GM04503 (cell line): ENCODE results near the gene KIAA0513.
"Not testable (repeated sequence)": the region's sequence is repeated elsewhere in the genome, so short reads cannot be mapped to it uniquely, and the experiment has no call there.

Experiments used
- DNase-seq: peaks from one replicate; pipeline ENCODE4 v3.0.0-alpha.2; 2012; ENCODE audit warnings: low read depth

KIAA0513 gene

DNA sequence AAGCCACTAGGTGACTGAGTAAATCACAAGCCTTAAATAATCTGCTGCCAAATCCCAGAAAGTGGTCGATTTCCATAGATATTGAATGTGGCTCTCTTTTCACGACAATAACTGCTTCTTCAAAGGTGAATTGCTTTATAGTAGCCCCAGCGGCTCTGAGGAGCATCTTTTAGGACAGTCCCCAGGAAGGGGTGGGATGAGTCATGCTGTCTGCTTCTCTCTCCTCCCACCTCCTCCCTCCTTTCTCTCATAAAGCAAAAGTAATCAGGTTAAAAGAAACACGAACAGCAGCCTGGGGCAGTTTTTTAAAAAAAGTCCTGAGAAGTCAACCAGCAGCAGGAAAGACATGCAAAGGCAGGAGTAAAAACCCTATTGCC is 1.8 kb downstream of the KIAA0513 start:
- no peak for DNase-seq

DNA sequence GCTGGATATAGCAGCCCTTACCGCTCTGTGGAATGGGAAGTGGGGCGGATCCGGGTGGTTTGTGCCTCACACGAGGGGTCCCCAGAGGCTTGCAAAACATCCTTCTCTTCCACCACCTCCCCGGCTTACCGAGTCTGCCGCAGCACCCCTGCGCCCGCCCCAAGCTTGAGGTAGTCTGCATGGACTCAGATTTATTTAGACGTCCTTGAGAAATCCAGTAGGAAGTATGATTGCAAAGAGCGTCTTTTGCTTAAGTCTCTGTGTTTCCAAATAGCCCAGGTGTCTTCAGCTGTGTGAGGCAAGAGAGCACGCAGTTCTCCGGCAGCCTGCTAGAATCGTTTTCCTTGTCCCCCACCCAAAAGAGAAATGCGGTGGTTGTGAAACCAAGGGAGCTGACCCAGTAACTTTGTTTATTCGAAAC is 2.4 kb downstream of the KIAA0513 start:
- no peak for DNase-seq

DNA sequence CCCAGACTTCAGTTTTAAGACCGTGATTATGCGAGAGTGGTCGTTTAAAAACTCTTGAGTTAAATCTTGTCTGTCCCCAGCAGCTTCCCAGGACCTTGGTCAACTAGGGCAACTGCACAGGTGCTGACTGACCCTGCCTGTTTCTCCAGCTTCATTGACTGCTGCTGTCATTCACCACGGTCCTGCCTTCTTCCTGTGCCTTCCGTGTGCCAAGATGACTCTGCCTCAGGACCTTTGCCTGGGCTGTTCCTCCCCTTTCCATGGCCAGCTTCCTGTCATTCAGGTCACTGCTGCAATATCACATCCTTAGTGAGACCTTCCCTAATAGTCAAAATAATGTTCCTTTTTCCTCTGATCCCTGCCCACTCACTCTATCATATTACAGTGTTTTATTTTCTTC is 3.9 kb downstream of the KIAA0513 start:
- no peak for DNase-seq

DNA sequence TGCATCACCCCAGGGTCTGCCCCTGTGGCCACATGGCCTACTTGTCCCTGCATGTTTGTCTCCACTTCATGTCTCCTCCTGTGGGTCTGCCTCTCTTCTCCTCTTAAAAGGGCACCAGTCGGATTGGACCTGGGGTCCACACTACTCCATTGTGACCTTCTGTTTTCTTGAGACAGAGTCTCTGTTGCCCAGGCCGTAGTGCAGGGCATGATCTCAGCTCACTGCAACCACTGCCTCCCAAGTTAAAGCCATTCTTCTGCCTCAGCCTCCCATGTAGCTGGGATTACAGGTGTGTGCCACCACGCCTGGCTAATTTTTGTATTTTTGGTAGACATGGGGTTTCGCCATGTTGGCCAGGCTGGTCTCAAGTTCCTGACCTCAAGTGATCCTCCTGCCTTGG is 4.6 kb downstream of the KIAA0513 start:
- not testable (repeated sequence) for DNase-seq

DNA sequence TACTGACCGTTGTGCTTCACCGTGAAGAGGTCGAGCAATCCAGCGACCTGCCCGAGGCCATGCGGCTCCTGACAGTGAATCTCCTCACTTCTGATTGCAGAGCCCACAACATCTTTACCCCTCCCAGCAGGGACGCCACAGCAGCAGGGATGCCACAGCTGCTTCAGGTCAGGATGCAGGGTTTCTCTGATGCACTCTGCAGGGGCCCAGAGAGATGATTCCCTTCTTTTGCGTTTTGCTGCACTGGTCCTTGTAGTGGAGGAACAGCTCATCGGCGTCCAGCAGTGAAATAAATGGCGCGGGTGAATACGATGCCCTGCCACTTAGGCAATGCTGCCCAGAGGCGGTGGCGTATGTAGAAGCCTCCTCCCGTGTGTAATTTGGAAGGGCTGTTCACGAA is 5.6 kb downstream of the KIAA0513 start:
- no peak for DNase-seq

DNA sequence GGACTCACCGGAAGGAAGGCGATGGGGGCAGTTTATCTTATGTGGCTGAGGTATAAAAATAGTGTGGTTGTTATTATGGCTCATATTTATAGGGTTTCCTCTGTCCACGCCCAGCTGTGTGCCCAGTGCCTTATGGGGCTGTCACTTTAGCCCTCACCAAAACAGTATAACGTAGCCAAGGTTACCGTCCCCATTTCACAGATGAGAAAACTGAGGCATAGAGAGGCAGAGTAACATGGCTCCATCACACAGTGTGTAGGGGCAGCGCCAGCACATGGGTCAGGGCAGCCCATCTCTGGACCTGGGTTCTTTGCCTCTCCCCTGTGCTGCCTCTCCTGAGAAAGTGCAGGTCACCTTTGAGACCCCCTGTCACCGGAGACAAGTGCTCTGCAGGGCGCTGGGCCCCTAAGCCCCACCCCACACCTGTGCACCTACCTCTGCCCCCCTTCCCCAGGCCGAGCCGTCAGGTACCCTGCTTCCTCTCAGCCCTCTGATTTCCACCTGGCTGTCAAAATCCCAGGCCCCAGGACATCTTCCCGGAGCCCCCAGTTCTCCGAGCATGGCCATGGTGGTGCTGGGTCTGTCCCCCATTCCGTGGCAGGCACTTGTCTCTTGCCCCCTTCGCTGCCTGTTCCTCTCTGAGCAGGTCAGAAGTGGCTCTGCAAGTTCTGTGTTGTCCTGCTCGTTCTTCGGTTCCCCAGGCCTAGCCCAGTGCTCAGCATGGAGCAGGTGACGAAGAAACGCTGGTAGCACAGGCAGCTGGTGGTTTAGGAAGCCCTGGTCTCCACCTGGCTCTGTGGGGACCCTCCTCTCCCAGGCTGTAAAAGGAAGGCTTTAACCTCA is 7.2 kb downstream of the KIAA0513 start:
- DNase-seq = no peak

DNA sequence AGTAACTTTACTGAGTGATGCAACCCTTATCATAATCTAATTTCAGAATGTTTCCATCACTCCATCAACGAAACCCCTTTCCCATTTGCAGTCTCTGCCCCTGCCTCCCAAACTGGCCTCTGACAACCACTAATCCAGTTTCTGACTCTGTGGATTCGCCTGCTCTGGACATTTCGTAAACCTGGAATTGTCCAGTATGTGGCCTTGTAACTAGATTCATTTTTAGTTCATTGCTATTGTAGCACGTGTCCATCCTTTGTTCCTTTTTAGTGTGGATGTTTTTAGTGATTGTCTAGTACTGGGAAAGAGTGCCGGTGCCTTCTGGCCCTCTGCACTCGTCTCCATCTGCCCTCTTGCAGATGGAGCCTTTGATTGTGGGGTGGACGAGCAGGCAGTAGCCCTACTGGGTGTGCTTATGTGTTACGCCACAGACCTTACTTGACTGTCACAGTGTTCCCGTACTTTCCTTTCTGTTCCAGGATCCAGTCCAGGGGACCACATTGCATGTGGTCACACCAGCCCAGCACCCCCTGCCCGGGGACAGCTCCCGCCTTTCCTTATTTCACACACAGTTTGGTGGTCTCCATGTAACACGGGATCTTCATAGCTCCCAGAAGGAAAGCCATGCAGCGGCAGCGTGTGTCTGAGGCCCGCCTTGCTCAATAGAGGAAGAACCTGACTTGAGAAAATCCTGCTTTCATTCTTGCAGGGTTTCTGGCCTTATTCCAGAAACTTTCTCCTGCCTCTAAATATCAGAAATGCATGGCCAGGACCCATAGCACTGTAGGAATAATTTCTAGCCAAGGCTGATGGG is 8.8 kb downstream of the KIAA0513 start:
- DNase-seq = no peak

DNA sequence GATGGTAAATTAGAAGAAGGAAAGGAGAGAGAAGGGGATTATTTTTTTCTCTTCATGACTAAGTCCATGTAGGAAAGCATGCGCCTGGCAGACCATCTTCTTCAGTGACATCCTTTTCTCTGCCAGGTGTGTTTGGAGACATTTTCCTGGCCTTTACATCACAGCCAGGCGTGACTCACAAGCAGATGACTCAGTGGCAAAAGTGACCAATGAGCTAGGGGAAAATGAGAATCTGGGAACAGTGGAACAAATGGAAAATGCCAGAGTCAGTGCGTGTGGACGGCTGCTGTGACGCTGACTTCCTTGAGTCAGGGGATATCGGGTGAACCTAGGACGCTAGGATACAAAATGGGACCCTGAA is 9.4 kb downstream of the KIAA0513 start:
- DNase-seq = no peak

DNA sequence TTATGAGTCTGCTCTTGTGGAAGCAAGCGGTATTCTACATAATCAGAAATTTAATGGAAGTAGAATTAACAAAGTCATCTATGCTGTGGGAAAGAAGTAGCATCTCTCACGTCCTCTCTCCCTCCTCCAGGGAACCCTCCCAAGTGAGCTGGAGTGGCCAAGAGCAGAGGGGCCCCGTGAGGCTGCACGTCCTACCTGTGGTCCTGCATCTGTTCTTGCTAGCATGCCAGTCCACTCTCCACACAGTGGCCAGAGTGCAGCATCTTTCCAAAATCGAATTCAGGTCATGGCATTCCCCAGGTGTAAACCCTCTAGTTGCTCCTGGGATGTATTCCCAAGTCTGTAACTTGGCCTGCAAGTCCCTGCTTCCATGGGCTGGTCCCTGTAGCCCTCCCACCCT is 10.1 kb downstream of the KIAA0513 start:
- no peak for DNase-seq

DNA sequence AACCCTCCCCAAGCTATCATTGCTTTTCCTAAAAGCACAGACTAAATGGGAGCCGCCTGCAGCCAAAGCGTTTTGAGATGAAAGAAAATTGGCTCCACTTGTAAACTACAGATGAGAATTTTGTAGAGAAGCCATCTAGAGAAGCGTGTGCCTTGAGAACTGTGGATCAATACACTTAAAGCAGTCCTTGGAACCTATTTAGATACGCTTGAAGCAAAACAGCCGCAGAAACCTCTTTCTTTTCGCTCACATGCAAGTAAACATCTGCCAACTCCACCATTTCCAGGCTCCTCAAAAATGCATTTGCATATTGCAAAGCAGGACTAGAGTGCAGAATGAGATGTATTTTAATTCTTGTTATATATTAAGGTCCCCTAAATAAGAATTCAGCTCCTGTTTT is 13.1 kb downstream of the KIAA0513 start:
- no peak for DNase-seq

DNA sequence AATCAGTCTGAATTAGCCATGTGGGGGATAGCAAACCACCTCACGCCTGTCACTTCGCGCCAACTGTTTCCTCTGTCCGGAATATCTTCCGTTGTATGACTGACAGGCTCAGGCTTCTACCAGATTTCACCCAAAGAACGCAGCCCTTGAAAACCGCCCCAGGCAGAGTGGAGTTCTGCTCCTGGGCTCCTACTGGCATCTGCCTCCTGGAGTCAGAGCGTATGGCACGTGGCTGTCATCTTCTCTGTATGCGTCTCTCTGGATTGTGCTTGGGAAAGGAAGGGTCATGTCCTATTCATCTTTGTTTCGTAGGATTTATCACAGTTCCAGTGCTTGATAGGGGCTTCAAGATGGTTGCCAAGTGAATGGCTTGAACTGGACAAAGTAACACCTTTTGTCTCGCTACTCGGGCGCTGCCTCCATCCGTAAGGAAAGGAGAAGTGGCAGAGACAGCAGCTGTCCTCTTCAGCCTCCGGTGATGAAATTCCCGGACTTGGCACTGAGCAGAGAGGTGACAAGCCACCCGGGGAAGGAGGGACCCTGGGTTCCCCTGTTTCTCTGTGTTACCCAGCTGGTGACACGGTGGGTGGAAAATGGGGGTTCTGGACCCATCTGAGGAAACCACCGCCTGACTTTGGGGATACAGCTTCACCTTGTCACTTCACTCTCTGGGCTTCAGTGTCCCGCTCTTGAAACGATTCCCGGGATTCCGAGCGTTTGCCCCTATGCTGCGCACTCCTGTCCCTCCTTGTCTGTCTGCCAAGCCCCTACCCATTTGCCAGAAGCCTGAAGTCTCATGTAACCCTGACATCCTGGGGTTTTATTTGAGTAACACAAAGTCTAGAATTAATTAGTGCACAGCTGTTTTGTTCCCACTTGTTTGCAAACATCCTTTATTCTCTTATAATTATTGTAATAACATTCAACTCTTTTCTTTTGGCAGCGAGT is 13.9 kb downstream of the KIAA0513 start:
- no peak for DNase-seq

DNA sequence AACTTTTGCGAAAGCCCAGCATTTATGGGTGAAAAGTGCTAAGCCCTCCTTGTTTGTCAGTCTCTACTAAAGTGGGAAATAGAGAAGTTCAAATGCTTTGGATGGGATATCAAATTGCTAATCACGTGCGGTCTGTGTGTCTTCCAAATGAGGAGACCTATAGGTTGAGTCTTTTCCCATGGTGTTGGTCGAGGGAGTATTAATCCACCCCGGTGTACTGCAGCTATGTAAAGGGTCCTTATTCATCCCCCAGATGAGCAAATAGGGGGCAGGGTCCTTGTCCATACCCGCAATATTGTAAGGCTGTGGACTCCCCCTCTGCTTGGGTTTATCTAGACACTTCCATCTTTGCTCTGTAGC is 14.6 kb downstream of the KIAA0513 start:
- DNase-seq = no peak

DNA sequence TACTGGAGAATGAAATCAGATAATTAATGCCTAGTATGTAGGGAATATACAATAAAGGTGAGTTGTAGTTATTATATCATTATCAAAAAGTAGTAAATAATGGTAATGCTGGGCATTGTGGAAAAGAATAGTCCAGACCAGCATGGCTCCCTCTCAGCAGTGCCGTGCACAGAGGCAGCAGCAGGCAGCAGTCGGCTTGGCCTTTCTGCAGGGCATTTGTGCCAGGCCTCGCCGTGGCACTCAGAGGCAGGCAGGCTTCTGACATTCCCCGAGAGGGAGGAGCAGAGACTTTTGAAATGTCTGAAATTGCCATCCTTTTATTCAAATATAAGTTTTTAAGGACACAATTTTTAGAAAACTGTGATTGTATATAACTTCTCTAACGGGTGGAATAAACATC is 15.0 kb downstream of the KIAA0513 start:
- DNase-seq = no peak

DNA sequence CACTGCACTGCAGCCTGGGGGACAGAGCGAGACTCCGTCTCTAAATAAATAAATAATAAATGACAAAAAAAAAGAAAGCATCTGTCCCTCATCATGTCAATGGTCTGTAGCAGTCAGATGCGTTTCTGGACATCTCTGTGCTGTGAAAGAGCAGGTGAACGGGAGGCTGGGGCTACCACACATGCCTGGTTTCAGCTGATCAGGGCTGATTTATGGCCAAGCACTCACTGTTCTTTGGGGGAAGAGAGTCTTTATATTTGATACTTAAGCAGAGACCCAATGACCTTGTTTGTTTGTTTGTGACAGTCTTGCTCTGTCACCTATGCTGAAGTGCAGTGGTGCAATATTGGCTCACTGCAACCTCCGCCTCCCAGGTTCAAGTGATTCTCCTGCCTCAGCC is 17.5 kb downstream of the KIAA0513 start:
- no peak for DNase-seq

DNA sequence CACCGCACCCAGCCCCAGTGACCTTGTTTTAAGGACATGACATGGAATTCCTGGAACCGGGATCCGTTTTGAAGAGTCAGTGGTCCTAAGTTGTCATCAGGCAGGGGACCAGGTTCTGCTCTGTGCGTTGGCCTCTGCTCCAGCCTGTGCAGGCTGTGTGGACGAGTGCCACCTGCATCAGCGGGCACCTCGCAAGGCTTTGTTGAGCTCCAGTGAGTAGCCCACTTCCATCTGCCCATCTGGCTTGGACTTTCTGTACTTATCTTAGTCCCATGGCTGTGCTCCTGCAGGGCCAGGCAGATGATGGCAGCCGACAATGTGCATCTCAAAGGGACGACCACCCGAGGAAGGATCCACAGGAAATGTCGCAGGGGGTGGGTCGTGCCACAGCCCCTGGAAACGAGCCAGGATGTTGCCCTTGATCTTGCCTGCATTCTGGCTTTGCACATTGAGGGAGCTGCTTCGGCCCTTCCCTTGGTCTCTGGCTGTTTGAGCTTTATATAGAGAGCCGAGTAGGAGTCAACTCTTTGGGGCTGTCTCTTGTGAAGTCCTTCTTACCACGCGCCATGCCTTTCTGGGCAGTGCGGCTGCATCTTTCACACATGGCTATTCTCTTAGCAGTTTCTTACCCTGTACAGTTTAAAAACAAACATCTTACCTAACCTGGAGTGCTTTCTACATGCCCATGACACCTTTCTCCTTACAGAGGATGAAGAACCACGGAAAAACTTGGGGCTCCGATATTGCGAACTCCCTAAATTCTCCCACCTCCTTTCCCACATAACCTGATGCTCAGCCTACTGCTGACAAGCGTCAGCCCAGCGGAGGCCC is 18.3 kb downstream of the KIAA0513 start:
- no peak for DNase-seq

DNA sequence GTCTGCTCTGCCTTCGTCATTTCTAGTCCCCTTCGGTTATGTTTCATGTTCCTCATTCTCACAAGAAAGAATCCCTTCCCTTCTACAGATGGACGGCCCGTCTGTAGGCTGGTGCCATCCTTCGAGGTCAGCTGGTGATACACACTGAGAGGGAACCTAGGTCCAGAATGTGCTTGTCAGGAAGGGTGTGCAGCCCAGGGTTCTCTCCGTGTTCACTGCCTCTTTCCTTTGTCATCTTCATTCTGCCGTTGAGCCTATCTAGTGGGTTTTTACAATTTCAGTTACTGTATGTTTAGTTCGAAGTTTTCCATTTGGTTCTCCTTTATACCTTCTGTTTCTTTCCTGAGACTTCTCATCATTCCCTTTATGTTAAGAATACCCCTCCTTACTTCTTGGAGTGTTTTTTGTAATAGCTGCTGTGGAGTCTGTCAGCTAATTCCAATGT is 18.9 kb downstream of the KIAA0513 start:
- no peak for DNase-seq

DNA sequence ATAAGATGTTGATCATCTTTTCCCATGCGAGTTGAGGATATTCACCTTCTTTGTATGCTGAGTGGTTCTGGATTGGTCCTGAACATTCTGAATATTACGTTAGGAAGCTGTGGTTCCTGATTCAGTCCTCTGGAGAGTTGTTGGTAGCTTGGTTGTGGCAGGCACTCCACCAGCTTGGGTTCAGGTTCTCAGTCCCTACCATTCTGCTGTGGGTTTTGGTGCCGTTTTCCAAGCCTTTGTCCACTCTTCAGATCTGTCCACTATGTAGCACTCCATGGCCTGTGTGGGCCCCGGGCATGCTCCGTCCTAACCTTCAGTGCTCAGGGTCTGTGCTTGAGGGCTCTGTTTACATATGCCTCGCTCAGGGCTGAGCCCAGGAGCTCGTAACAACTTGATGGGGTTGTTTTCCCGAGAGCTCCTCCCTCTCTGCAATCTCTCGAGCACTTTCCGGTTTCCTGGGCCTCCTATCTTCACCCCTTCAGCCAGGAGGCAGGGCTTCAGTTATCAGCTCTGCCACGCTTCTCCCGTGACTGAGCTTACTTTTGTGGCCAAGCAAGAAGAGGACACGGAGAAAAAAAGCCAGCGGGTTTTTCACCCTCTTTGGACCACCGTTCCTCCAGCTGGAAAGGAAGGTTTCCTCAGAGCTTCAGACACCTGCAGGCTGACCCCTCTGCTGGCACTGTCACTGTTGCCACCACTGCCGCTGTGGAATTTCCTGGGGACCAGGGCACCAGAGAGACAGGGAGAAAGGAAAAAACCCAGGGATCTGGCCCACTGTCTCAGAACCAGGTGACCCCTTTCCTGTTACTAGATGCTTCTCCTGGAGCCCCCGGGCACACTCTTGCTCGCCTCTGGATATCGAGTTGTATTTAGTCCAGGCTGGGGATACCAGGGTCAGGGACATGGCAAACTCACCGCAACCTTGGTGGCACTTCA is 19.6 kb downstream of the KIAA0513 start:
- DNase-seq = no peak

DNA sequence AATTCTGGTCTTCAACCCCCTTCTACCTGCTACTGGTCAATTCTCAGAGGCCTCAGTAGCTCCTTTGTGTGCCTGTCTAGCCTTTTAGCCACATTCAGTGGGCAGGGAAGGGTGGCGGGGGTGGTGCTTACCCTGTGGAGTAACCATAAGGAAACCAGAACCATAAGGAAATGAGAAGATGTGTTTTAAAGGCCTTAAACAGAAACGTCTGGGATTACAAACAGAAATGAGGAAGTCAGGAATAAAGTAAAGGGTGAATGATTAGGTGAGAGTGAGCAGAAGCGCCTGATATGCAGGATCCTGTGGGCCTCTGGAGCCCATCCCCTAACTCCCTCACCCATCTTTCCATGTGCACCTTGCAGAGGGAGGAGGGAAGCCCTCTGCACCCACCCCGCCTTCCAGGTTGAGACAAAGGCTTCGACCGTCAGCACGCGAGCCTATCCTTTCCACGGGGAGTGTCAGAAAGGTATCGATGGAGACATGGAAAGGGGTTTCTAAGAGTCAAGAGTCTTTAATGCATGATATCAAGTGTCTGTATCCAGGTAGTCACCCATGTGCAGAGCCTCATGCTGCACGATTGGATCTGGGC is 20.4 kb downstream of the KIAA0513 start:
- no peak for DNase-seq

DNA sequence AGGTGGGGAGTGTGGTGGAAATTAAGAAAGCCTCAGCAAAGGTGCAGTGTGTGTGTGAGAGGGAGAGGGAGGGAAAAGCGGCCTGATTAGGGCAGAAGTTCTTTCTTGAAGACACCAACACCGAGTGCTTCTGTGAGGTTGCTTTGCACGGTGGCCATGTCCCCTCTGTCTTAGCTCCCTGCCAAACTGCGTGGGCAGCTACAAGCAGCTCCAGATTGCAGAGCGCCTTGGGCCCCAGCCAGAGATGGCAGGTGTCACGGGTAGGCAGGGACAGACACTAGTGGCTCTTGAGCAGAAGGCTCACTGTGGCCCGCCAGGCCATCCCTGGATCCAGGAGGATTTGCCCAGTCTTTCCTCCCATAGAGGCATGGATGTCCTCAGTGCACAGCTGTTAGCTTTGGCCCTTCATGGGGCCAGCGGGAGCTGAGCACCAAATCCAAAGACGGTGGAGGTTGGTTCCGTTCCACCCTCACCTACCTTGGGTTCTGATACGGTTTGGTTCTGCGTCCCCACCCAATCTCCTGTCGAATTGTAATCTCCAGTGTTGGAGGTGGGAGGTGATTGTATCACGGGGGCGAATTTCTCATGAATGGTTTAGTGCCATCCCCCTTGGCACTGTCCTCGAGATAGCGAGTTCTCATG is 21.4 kb downstream of the KIAA0513 start:
- DNase-seq = no peak
